GM21515 (cell line): ENCODE results near the gene METTL9.
"Not testable (repeated sequence)": the region's sequence is repeated elsewhere in the genome, so short reads cannot be mapped to it uniquely, and the experiment has no call there.

ENCODE experiments used
- ATAC-seq: cut with Tn5 transposase; IDR thresholded peaks from one replicate; pipeline ENCODE4 v1.9.1; 2021; ENCODE audit not compliant: unreplicated experiment

The METTL9 gene

DNA sequence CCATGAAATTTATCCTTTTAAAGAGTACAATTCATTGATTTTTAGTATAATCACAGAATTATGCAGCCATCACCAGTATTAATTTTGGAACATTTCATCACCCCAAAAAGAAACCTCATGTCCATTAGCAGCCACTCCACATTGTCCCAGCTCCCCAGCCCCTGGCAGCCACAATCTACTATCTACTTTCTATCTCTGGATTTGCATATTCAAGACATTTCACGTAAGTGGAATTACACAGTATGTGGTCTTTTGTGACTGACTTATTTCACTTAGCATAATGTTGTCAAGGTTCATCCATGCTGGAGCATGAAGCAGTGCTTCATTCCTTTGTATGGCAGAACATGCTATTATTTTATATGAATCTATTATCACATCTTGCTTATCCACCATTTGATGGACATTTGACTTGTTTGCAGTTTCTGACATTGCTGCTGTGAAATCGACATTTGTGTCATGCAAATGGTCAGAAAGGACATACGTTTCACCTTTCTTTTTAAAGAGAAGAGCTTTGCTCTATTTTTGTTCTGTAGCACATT, 10.7 kb downstream of the METTL9 start:
- no peak for ATAC-seq

GRCh38 chr16:21610766-21611165, 11.4 kb downstream of the METTL9 start:
- ATAC-seq = no peak

DNA sequence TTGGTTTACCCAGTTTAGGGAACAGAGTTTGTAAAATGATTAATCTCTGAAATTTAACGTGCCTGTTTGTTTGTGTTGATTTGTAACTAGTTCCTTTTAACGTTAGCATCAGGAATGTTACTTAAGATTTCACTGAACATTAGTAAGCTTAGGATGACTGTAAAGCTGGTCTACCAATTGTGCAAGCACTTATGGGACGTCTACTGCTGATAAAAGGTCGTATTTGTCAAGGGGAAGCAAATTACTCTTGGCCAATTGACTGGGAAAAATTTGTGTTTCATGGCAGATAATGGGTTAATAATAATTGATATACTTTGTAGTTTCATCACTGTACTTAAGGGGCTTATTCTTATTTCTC, 11.8 kb downstream of the METTL9 start:
- no peak for ATAC-seq

DNA sequence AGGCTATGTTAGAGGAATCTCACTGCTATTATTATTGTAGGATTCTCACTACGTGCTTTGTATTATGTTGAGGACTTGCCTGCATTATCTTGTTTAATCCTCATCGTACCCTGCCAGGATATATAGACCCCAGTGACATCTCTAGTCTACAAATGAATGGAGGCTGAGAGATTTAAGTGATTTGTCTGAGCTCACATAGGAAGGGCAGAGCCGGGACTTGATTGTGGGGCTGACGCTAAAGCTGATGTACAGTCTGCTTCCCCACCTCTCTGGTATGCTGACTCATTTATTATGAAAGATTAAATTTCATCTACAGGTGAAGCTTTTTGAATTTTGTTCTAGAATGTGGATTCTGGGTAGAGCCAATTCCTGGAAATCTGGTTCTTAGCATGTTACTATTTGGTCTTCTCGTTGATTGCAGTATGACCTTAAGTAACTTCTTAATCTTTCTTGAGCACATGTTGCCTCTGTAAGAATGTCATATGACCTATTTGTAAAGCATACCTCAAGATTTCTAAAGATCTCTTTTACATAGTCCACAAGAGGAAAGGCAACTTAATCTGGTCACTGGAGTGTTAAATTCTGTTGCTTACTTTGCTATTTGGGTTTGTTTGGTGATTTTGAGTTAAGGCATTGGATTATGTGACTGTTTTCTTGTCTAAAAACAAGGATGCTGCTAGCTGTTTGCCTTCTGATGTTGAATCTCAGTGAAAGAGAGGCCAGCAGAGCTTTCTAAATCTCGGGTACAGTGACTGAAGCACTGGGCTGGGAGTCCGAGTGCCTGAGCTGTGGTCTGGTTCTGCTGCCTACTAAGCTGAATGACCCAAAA, 12.4 kb downstream of the METTL9 start:
- ATAC-seq = no peak

DNA sequence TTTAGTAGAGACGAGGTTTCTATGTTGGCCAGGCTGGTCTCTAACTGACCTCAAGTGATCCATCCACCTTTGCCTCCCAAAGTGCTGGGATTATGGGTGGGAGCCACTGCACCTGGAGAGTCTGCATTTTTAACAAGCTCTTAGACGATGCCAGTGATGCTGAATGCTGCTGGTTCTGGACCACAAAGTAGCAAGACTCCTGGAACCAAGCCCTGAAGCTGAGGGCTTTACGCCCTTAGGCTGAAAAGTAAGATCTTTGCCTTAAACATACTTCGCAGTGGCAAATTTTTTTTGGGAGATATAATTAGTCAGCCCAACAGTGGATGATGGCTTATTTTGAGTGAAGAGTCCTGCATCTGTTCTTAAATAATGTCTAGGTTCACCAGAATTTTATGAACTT, 14.0 kb downstream of the METTL9 start:
- no peak for ATAC-seq

DNA sequence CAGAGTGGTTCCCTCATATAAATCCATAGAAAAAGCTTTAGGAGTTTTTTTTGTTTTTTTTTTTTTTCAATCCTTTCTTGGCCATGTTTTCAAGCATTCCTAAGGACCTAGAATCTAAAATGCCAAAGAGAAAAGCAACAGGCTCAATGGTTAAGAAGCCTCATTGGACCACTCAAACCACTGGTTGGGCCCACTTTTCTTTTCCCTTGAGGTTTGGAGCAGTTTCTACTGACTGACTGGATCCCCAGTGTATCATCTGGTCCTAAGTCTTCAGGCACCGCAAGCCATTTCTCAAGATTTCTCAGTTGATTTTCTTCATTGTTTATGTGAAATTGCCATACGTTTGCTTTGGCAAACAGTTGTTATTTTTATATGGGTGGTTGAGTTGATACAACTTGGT, 14.4 kb downstream of the METTL9 start:
- ATAC-seq = no peak

DNA sequence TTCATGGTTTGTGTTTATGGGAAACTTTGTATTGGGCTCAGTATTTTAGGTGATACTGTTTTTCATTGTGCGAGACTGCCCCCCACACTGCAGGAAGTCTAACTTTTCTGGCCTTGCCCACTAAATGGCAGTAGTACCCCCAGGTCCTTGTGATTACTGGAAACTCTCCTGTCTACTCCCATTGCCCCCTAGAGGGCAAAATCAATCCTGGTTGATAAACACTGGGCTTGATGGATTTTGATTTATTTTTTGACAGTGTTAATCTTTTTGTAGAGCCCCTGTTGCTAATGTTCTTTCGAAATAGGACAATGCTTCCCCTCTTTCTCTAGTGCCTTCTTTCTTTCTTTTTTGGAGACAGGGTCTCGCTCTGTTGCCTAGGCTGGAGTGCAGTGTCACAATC, 15.5 kb downstream of the METTL9 start:
- no peak for ATAC-seq

DNA sequence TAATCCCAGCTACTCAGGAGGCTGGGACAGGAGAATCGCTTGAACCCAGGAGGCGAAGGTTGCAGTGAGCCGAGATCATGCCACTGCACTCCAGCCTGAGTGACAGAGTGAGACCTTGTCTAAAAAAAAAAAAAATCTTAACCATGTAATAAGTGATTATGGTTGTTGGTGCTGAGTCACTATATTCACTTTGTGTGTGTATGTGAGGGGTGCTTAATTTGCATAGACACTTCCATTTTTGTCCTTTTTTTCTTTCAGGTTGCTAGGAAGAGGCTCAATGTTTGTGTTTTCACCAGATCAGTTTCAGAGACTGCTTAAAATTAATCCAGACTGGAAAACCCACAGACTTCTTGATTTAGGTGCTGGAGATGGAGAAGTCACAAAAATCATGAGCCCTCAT, 18.2 kb downstream of the METTL9 start:
- no peak for ATAC-seq

- ATAC-seq = no peak
Observed at GRCh38 chr16:21618281-21618680, 18.9 kb downstream of the METTL9 start.

- no peak for ATAC-seq
Observed at GRCh38 chr16:21619765-21620425, 20.5 kb downstream of the METTL9 start.

DNA sequence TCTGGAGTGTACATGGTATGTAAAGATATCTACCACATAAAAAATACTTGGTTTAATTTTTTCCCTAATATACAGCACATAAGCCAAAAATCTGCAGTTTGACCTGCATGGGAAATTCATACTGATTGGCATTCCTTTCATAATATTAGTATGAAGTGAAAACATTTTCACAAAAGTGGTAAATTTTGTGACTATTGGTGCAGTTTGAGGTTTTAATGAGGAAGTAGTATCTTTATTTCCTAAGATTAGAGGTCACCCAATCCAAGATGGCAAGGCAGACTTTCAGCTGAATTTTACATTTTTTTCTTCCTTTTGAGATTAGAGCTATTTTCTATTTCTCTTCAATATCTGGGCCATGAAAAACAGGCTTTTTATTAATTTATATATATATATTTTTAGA, 21.2 kb downstream of the METTL9 start:
- no peak for ATAC-seq

- ATAC-seq = no peak
Observed at GRCh38 chr16:21622545-21622944, 23.2 kb downstream of the METTL9 start.

GRCh38 chr16:21625026-21625425, 25.6 kb downstream of the METTL9 start:
- no peak for ATAC-seq

DNA sequence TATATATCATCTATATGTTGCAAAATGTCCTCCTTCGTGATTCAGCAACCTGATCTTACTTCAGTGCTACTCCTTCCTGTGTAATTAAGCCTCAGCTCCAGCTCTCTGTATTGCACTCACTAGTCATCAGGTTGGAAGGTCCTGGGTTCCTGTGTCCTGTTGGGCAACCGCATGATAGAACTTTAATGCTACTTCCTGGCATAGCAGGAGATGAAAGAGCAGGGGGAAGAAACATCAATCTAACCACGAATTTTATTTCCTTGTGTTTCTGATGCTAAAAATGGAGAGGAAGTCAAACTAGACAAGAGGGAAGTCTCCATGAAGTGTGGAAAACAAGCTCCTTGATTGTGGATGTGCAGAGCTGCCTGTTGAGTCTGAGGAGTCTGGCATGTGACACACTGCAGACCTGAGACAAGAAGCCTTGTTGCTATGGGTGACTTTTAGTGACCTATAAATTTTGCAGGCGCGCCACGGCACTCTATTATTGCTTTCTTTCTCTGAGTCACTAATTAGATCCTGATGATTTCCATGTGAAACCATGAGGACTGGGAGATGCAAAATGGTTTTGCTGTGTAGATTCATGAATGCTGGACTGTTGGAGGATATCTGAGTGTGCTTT, 27.4 kb downstream of the METTL9 start:
- no peak for ATAC-seq

DNA sequence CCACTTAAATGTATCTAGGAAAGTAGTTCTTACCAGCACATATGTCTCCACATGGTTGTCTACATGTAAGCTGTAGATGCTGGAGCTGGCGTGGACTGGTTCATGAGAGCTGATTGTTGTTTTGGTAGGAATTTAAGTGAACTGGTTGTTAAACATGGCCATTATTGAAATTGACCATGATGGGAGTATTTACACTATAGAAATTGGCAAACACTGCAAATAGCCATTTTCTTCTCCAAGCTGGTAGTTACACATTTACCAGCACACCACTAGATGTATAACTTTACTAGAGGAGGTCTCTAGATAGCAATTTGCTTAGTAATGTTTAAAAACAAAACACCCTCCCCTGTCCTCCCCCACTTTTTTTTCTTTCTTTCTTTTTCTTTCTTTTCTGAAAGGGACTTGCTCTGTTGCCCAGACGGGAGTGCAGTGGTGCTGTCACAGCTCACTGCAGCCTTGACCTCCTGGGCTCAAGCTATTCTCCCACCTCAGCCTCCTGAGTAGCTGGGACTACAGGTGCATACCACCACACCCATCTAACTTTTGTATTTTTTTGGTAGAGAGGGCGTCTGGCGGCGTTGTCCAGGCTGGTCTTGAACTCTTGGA, 28.8 kb downstream of the METTL9 start:
- no peak for ATAC-seq

DNA sequence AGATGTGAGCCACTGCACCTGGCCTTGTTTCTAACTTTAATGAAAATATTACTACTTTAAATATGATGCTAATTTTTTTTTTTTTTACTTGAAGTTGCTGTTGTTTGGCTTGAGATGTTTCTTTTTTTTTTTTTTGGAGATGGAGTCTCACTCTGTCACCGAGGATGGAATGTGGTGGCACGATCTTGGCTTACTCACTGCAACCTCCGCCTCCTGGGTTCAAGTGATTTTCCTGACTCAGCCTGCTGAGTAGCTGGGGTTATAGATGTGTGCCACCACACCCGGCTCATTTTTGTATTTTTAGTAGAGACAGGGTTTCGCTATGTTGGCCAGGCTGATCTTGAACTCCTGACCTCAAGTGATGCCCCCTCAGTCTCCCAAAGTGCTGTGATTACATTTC, 29.4 kb downstream of the METTL9 start:
- no peak for ATAC-seq

DNA sequence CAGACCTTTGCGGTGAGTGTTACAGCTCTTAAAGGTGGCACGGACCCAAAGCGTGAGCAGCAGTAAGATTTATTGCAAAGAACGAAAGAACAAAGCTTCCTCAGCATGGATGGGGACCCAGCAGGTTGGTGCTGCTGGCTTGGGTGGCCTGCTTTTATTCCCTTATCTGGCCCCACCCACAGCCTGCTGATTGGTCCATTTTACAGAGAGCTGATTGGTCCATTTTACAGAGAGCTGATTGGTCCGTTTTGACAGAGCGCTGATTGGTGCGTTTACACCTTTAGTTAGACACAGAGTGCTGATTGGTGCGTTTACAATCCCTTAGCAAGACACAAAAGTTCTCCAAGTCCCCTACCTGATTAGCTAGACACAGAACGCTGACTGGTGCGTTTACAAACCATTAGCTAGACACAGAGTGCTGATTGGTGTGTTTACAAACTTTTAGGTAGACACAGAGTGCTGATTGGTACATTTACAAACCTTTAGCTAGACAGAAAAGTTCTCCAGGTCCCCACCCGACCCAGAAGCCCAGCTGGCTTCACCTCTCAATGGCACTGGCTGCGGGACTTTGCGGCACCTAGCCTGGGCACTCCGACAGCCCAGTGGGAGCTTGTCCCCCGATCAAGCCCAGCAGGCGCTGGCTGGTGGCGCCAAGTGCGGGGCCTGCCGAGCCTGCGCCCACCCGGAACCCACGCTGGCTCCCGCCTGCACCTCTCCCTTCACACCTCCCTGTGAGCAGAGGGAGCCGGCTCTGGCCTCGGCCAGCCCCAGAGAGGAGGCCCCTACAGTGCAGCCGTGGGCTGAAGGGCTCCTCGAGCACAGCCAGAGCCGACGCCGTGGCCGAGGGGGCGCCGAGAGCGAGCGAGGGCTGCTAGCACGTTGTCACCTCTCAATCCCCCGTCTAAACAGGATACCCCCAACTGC, 30.5 kb downstream of the METTL9 start:
- not testable (repeated sequence) for ATAC-seq

DNA sequence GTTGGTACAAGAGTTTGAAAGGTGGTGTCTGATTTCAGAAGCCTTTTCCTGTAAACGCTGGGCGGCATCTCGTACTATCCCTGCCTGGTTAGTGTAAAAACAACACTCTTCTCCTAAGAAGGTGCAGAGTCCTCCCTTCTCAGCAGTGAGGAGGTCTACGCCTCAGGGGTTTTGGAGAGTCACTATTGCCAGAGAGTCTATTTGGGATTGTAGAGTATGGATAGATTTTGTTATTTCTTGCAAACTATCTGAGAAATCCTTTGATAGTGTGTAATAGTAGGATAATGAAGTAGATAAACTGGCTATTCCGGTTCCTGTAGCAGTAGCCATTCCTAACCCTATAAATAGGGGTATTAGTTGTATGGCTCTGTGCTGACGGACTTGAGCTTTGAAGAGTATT, 31.5 kb downstream of the METTL9 start:
- not testable (repeated sequence) for ATAC-seq

- ATAC-seq = not testable (repeated sequence)
Observed at GRCh38 chr16:21631376-21631775, 32.0 kb downstream of the METTL9 start.

DNA sequence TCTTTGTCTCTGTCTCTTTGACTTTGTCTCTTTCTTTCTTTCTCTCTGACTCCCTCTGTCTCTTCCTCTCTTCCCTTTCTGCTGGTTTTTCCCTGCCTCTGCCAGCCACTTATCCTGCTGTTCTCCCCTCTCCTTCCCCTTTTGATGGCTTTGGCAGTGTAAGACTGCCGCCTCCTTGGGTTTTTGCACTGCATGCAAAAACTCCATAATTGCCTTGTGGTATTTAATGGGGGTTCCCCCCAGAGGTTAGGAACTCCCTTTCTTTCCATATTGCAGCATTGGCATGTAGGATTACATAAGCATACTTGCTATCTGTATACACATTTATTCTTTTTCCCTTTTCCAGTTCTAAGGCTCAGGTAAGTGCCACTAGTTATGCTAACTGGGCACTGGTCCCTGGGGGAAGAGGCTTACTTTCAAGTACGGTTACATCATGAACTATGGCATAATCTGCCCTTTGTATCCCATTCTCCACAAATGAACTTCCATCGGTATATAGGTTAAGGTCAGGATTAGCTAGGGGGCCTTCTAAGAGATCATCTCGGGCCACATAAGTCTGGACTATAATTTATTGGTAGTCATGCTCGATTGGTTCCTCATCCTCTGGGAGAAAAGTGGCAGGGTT, 32.7 kb downstream of the METTL9 start:
- not testable (repeated sequence) for ATAC-seq
